ENCODE results near the gene ESR1.

The ESR1 gene

GRCh38 chr6:152164957-152165356 lies 357.5 kb downstream of the ESR1 start:
- in situ Hi-C loops (cut with MboI; ENCODE audit: low sequenced_read_pairs) = no loop called here

- in situ Hi-C loops (cut with MboI; ENCODE audit: low sequenced_read_pairs) = no loop called here
Measured at GRCh38 chr6:152166497-152166896, 359.0 kb downstream of the ESR1 start.

- in situ Hi-C loops (cut with MboI; ENCODE audit: low sequenced_read_pairs) = no loop called here
Measured at GRCh38 chr6:152166897-152167296, 359.4 kb downstream of the ESR1 start.

GRCh38 chr6:152167641-152168603 lies 360.4 kb downstream of the ESR1 start:
- in situ Hi-C loops (cut with MboI; ENCODE audit: low sequenced_read_pairs) = no loop called here

GRCh38 chr6:152170313-152170701 lies 362.8 kb downstream of the ESR1 start:
- in situ Hi-C loops (cut with MboI; ENCODE audit: low sequenced_read_pairs) = no loop called here

- in situ Hi-C loops (cut with MboI; ENCODE audit: low sequenced_read_pairs) = no loop called here
Measured at GRCh38 chr6:152170702-152171667, 363.5 kb downstream of the ESR1 start.

GRCh38 chr6:152173321-152173720 lies 365.8 kb downstream of the ESR1 start:
- in situ Hi-C loops (cut with MboI; ENCODE audit: low sequenced_read_pairs) = no loop called here

- in situ Hi-C loops (cut with MboI; ENCODE audit: low sequenced_read_pairs) = no loop called here
Measured at GRCh38 chr6:152173957-152174356, 366.5 kb downstream of the ESR1 start.

- in situ Hi-C loops (cut with MboI; ENCODE audit: low sequenced_read_pairs) = no loop called here
Measured at GRCh38 chr6:152176268-152176667, 368.8 kb downstream of the ESR1 start.

All from HL-60/S4 (cell line).